ENCODE data around the gene ACSBG1.

ACSBG1 gene

GRCh38 chr15:78222745-78223395 is 11.5 kb downstream of the ACSBG1 start:
- H3K36me3 ChIP-seq (ENCODE audit: low read length): no peaks in the 10 kb centered on the region
- H3K9ac ChIP-seq (ENCODE audit: low read length): no peak overlapping the region
- no peak overlapping the region for H2AFZ ChIP-seq (ENCODE audit: low read depth, low read length, severe bottlenecking)
- H3K27ac ChIP-seq (ENCODE audit: low read depth, low read length): no peak overlapping the region
- H4K20me1 ChIP-seq (ENCODE audit: low read depth, low read length): no peaks in the 10 kb centered on the region
- no peaks in the 10 kb centered on the region for H3K27me3 ChIP-seq (ENCODE audit: low read length)
- TF ChIP-seq EZH2phosphoT487 (conservative IDR thresholded peaks at IDR 0.05; ENCODE audit: low read length) (no peak), CTCF (IDR thresholded peaks at IDR 0.05; ENCODE audit: insufficient read depth, low read length, poor library complexity, severe bottlenecking) (no peak)
- H3K4me2 ChIP-seq (ENCODE audit: low read depth, low read length, poor library complexity, severe bottlenecking): no peak overlapping the region
- no peaks in the 10 kb centered on the region for H3K9me2 ChIP-seq (replicated peaks; ENCODE audit: insufficient read depth, low read length)
- H3K4me3 ChIP-seq (ENCODE audit: insufficient read depth, low read length, poor library complexity, severe bottlenecking): no peak overlapping the region
- H3K79me2 ChIP-seq (ENCODE audit: insufficient read depth, low read length): no peaks in the 10 kb centered on the region
- no peaks in the 10 kb centered on the region for H3F3A ChIP-seq (ENCODE audit: insufficient read depth)
- no peaks in the 10 kb centered on the region for H3K9me3 ChIP-seq (ENCODE audit: insufficient read depth, low read length)

GRCh38 chr15:78220713-78221112 is 13.7 kb downstream of the ACSBG1 start:
- TF ChIP-seq CTCF (IDR thresholded peaks at IDR 0.05; ENCODE audit: insufficient read depth, low read length, poor library complexity, severe bottlenecking) (no peak), EZH2phosphoT487 (conservative IDR thresholded peaks at IDR 0.05; ENCODE audit: low read length) (no peak)
- H3K4me2 ChIP-seq (ENCODE audit: low read depth, low read length, poor library complexity, severe bottlenecking): no peak overlapping the region
- no peaks in the 10 kb centered on the region for H3K9me3 ChIP-seq (ENCODE audit: insufficient read depth, low read length)

GRCh38 chr15:78216276-78217104 is 17.9 kb downstream of the ACSBG1 start:
- Histone ChIP-seq H4K20me1 (ENCODE audit: low read depth, low read length) (no peaks in the 10 kb centered on the region), H3F3A (ENCODE audit: insufficient read depth) (no peaks in the 10 kb centered on the region), H3K79me2 (ENCODE audit: insufficient read depth, low read length) (no peaks in the 10 kb centered on the region), H3K27me3 (ENCODE audit: low read length) (no peaks in the 10 kb centered on the region), H3K4me3 (ENCODE audit: insufficient read depth, low read length, poor library complexity, severe bottlenecking) (no peak overlapping the region), H3K4me2 (ENCODE audit: low read depth, low read length, poor library complexity, severe bottlenecking) (no peak overlapping the region), H3K36me3 (ENCODE audit: low read length) (no peaks in the 10 kb centered on the region), H3K9me3 (ENCODE audit: insufficient read depth, low read length) (no peaks in the 10 kb centered on the region), H2AFZ (ENCODE audit: low read depth, low read length, severe bottlenecking) (no peak overlapping the region), H3K27ac (ENCODE audit: low read depth, low read length) (no peak overlapping the region), H3K9me2 (replicated peaks; ENCODE audit: insufficient read depth, low read length) (no peaks in the 10 kb centered on the region), H3K9ac (ENCODE audit: low read length) (no peak overlapping the region)
- no peak for TF ChIP-seq CTCF (IDR thresholded peaks at IDR 0.05; ENCODE audit: insufficient read depth, low read length, poor library complexity, severe bottlenecking)
- no peak for TF ChIP-seq EZH2phosphoT487 (conservative IDR thresholded peaks at IDR 0.05; ENCODE audit: low read length)

More at GRCh38 chr15:78220713-78221112, 13.7 kb downstream of the ACSBG1 start:
- Histone ChIP-seq H4K20me1 (ENCODE audit: low read depth, low read length) (no peaks in the 10 kb centered on the region), H3K27ac (ENCODE audit: low read depth, low read length) (no peak overlapping the region), H3K9me2 (replicated peaks; ENCODE audit: insufficient read depth, low read length) (no peaks in the 10 kb centered on the region), H3K36me3 (ENCODE audit: low read length) (no peaks in the 10 kb centered on the region), H3K4me3 (ENCODE audit: insufficient read depth, low read length, poor library complexity, severe bottlenecking) (no peak overlapping the region), H2AFZ (ENCODE audit: low read depth, low read length, severe bottlenecking) (no peak overlapping the region), H3K79me2 (ENCODE audit: insufficient read depth, low read length) (no peaks in the 10 kb centered on the region), H3F3A (ENCODE audit: insufficient read depth) (no peaks in the 10 kb centered on the region), H3K9ac (ENCODE audit: low read length) (no peak overlapping the region), H3K27me3 (ENCODE audit: low read length) (no peaks in the 10 kb centered on the region)

All from SU-DHL-6 (cell line).